ENCODE results near the gene LCN10.

DNA sequence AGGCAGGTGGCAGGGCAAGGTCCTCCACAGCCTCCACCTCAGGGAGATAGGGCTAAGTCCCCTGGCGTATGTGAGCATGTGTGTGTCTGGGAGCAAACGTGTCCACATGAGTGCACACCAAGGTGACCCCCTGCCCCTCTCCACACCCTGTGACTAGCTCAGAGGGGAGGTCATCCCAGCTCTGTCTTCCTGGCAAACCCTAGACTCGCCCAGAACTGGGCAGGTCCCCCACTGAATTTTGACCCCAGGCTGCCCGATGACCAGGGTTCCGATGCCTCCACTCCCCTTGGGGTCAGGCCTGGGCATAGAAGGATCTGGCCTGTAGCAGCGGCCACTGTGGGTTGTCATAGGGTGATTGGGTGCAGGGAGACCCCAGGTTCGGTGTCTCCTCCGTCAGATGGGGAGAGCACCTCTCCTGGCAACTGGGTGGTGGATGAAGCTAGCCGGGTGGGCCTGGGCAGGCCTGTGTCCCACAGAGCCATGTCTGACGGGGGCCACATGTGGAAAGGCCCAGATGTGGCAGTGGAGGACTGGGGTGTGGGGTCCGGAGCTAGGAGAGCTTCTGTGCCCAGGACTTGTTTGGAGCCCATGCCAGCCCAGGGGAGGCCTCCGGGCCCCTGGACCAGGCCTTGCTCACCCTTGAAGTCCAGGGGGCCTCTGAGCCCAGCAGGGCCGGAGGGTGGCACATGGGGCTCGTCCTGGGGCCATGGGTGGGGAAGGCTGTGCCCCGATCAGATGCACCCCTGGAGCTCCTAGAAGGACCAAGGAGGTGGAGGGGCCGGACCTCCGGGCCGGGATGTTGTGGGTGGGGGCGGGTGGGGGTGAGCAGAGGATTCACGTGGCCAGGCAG lies 24.2 kb downstream of the LCN10 start:
- TF ChIP-seq, protein P1, sequence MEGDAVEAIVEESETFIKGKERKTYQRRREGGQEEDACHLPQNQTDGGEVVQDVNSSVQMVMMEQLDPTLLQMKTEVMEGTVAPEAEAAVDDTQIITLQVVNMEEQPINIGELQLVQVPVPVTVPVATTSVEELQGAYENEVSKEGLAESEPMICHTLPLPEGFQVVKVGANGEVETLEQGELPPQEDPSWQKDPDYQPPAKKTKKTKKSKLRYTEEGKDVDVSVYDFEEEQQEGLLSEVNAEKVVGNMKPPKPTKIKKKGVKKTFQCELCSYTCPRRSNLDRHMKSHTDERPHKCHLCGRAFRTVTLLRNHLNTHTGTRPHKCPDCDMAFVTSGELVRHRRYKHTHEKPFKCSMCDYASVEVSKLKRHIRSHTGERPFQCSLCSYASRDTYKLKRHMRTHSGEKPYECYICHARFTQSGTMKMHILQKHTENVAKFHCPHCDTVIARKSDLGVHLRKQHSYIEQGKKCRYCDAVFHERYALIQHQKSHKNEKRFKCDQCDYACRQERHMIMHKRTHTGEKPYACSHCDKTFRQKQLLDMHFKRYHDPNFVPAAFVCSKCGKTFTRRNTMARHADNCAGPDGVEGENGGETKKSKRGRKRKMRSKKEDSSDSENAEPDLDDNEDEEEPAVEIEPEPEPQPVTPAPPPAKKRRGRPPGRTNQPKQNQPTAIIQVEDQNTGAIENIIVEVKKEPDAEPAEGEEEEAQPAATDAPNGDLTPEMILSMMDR (IDR thresholded peaks at IDR 0.05), result no peak
- no peak for TF ChIP-seq EZH2 (IDR thresholded peaks at IDR 0.05)
